ENCODE data around the gene ZNF460. TPM values are rescaled to one million over a fixed set of nuclear protein-coding genes. Genes with fewer than 3 reads are reported as not detected.

Gene ZNF460
- total and polyA plus RNA-seq, 2 of the 4 experiments (the other 2 are of a cell fraction): 3.6 to 55.2 TPM

DNA sequence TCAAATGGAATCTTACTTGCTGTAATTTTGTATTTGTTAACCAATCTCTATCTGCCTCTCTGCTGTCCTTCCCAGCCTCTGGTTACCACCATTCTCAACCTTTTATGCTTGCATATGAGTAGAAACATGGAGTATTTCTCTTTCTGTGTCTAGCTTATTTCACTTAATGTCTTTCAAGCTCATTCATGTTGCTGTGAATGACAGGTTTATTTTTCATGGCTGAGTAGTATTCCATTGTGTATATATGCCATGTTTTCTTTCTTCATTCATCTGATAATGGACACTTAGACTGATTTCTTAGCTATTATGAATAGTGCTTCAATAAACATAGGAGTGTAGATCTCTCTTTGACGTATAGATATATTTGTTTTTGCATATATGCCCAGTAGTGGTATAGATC, 13.4 kb downstream of the ZNF460 start:
- dilution Hi-C loops (cut with HindIII; ENCODE audit: low sequenced_read_pairs, unreplicated experiment): no loop called here
- no CpG with 5 or more reads among the region's 1 CpG for WGBS, 2 experiments (ENCODE audit: extremely low coverage in 2 of 2, insufficient read length in 1 of 2)
- Histone ChIP-seq H4K5ac (ENCODE audit: low read depth, low read length) (no peak overlapping the region), H3K27ac (ENCODE audit: insufficient read depth, low read length) (no peak overlapping the region), H3K27me3 (ENCODE audit: control insufficient read depth, insufficient read depth, low read length) (no peaks in the 10 kb centered on the region), H3K79me1 (ENCODE audit: low read depth in 1 of 2, low read length in 2 of 2) (peaks cover 32 to 40% of the 10 kb centered on the region in 2 experiments), H3K14ac (replicated peaks; ENCODE audit: low read depth, low read length) (no peak overlapping the region), H2AFZ (replicated peaks; ENCODE audit: low read length, poor library complexity) (no peak overlapping the region), H2BK120ac (ENCODE audit: low read depth, low read length) (no peak overlapping the region), H4K91ac (ENCODE audit: insufficient read depth, low read depth, low read length) (no peak overlapping the region), H3K36me3 (ENCODE audit: control insufficient read depth, insufficient read depth, low read length) (peaks cover 49% of the 10 kb centered on the region), H4K20me1 (ENCODE audit: insufficient read depth, low read length) (peaks cover 26% of the 10 kb centered on the region), H3K23ac (ENCODE audit: low read depth, low read length) (no peak overlapping the region), H3K4me2 (ENCODE audit: low read depth, low read length) (no peak overlapping the region), H4K8ac (ENCODE audit: low read depth in 2 of 2, low read length in 2 of 2) (no peak overlapping the region), H3K9me3 (ENCODE audit: control insufficient read depth, insufficient read depth, low read length) (peaks cover 25% of the 10 kb centered on the region), H3K56ac (ENCODE audit: extremely low read depth, insufficient read depth, low read length) (no peak overlapping the region), H2BK20ac (ENCODE audit: low read depth, low read length) (no peak overlapping the region), H2AK9ac (replicated peaks; ENCODE audit: low read depth, low read length, poor library complexity) (no peak overlapping the region), H3K4me1 (ENCODE audit: control insufficient read depth, insufficient read depth, low read length) (no peaks in the 10 kb centered on the region), H3K18ac (ENCODE audit: low read depth, low read length) (no peak overlapping the region), H3K9ac (ENCODE audit: low read depth, low read length) (no peak overlapping the region), H2BK5ac (ENCODE audit: low read depth, low read length, poor library complexity, severe bottlenecking) (no peak overlapping the region), H2BK15ac (ENCODE audit: low read depth, low read length) (no peak overlapping the region), H3K9me1 (ENCODE audit: insufficient read depth, low read length) (no peaks in the 10 kb centered on the region), H2AK5ac (ENCODE audit: low read depth, low read length) (no peak overlapping the region), H3K4me3 (ENCODE audit: insufficient read depth, low read depth, low read length) (no peak overlapping the region), H3K4ac (ENCODE audit: low read depth, low read length) (no peak overlapping the region)
- TF ChIP-seq CHD1 (IDR thresholded peaks at IDR 0.05; ENCODE audit: low read depth, low read length): no peak
- TF ChIP-seq, protein P1, sequence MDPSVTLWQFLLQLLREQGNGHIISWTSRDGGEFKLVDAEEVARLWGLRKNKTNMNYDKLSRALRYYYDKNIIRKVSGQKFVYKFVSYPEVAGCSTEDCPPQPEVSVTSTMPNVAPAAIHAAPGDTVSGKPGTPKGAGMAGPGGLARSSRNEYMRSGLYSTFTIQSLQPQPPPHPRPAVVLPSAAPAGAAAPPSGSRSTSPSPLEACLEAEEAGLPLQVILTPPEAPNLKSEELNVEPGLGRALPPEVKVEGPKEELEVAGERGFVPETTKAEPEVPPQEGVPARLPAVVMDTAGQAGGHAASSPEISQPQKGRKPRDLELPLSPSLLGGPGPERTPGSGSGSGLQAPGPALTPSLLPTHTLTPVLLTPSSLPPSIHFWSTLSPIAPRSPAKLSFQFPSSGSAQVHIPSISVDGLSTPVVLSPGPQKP (IDR thresholded peaks at IDR 0.05; ENCODE audit: borderline replicate concordance, low read depth, low read length): no peak
- TF ChIP-seq RFX5 (IDR thresholded peaks at IDR 0.05; ENCODE audit: low read depth, low read length): no peak
- TF ChIP-seq POLR2A (IDR thresholded peaks at IDR 0.05; ENCODE audit: low read depth, low read length): no peak
- ChIA-PET POLR2A (ENCODE audit: unreplicated experiment) (no interaction called here), CTCF (interaction anchor here (0.6 to 1.2 kb wide), 2 partner anchors 8 to 22 kb away, joined by 3 to 4 read pairs; no protein-coding TSS in a partner anchor)
- in situ Hi-C loops (cut with MboI; ENCODE audit: low sequenced_read_pairs): no loop called here
- ATAC-seq (ENCODE audit: low read depth) (no peak), DNase-seq (no peak)
- no TSS peak for BruUV-seq (replicated peaks)
- intact Hi-C loops (cut with micrococcal nuclease): no loop called here

Measured in IMR-90 (cell line).